Measurements from ENCODE around the gene SLC8A3.
"Not testable (repeated sequence)": the region's sequence is repeated elsewhere in the genome, so short reads cannot be mapped to it uniquely, and the experiment has no call there.

The SLC8A3 gene

DNA sequence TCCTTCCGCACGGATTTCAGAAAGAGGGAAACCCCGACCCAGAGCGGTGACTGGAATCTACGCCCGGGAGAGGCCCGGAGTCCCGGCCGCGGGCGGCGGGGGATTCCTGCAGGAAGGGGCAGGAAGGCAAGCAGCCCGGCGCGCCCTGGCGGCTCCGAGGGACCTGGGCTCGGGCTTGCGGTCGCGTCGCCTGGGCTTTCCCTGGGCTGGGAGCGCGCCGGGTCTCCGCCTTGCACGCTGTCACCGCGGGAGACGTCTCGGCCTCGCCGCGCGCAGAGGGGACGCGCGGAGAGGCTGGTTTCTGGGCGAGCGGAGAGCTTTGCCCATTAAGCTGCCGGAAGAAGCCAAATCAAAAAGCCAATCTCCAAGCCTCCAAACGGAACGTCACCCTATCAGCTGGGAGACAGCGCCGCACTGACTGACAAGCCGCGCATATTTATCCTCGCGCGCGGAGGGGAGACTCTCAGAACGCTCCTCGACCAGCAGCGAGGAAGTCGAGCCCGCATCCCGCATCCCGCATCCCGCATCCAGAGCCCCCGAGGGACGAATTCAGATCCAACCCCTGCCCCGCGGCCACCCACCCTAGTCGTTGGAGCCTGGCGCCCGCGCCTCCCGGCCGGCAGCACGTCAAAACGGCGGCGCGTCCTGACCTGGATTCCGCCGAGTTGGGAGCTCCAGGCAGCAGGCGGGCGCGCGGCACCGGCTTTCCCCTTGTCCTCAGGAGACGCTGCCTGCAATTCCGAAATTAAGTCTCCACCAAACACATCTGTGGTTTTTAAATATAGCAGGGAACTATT is at the start of gene SLC8A3:
TSS of gene SLC8A3 (minus strand) at position 293 of the 797 bp plus-strand sequence. CDS start 20,529 bp downstream, outside the sequence.
- no peak for DNase-seq (ENCODE audit: low read depth in 3 of 3, low spot score in 1 of 3)

- no peak for DNase-seq (ENCODE audit: low read depth in 3 of 3, low spot score in 1 of 3)
These were observed 49.0 kb upstream of the SLC8A3 start for GRCh38 chr14:70237710-70238109.

GRCh38 chr14:70234066-70234950 is 45.6 kb upstream of the SLC8A3 start:
- no peak for DNase-seq (ENCODE audit: low read depth in 3 of 3, low spot score in 1 of 3)

DNA sequence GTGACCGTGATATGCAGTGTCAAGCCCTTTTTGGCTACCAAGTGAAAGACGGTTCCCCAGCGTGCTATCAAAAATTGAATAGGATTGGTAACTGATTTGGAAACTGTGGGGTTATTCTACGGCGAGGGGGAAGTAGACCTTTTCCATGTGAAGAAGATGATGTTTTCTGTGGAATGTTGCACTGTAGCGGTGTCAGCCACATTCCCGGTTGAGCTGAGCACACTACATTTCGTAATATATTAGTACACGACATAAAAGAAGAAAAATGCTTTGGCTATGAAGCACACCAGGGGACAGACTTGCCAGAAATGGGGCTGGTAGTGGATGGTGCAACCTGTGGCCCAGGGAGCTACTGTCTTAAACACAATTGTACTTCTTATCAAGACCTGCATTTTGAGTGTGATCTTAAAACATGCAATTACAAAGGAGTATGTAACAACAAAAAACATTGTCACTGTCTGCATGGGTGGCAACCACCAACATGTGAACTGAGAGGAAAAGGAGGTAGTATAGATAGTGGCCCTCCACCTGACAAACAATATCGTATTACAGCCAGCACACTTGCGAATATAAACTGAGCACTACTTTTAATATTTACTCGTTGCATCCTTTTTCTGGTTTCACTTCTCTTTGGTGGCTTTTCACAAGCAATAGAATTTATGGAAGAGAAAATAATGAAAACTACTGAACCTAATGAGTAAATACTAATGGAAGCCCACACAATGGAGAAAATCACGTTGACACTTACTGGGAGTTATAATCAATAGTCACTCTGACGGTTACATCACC is 43.2 kb upstream of the SLC8A3 start:
- DNase-seq (ENCODE audit: low read depth in 3 of 3, low spot score in 1 of 3): not testable (repeated sequence)

DNA sequence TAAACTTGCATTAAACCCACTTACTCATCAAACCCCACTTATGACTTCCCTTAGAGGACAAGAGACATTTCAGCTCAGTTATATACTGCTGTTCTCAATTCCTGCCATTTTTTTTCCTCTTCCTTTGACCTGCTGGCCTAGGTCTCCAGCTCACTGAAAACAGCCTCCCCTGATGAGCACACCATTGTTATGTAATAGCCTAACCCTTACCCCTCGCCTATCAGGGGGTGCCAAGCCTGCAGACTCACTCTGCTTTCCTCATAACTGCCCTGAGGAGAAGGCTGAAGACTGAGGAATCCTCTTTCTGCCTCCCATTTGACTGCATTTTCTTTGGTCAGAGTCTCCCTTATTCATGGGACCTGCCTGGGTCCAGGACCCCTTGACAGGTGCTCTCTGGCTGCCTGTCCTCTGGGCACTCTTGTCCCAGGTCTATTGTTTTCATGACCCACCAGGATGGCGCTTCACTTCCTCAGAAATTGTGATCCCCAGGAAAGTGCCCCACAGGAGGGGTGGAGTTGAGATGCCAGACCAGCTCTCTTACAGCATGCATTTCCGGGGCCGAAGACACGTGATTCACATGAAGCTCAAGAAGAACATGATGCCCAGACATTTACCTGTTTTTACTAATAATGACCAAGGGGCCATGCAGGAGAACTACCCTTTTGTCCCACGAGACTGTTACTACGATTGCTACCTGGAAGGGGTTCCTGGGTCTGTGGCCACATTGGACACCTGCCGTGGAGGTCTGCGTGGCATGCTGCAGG is 41.3 kb upstream of the SLC8A3 start:
- not testable (repeated sequence) for DNase-seq (ENCODE audit: low read depth in 3 of 3, low spot score in 1 of 3)

- DNase-seq (ENCODE audit: low read depth in 3 of 3, low spot score in 1 of 3): no peak
These were observed 25.1 kb upstream of the SLC8A3 start for GRCh38 chr14:70213721-70214282.

DNA sequence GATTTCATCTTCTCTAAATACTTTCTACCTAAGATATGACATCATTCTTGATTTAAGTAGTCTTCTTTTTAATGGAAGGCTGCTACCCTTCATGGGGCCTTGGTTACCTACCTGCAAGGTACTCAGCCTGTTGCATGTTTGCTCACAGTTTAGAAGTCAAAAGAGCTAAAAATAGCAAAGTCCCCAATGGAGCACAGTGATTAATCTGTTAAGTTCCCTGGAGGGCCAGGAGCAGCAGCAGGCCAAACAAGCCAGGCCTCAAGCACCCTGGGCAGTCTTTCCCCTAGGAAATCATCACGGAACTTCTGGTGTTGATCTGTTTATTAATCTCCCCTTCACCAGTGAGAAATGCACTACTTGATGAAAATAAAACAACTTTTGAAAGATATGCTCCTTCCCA is 24.0 kb upstream of the SLC8A3 start:
- DNase-seq (ENCODE audit: low read depth in 3 of 3, low spot score in 1 of 3): no peak

DNA sequence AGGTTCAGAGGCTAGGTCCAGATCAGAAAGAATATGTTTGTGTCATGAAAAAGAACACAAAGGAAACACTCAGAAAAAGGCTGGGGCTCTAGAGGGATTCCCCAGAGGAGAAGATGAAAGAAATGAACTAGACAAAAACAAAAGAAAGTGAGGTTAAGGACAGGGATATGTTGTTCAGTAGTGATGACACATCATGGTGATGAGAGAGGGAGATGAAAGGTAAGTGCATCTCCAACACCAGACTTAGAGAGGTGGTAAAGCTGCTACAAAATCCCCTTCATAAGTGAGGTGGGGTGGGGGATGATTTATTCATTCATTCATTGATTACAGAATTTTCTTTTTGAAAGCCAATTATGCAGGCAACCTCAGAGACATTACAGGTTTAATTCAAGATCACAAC is 19.6 kb upstream of the SLC8A3 start:
- DNase-seq (ENCODE audit: low read depth in 3 of 3, low spot score in 1 of 3): no peak

GRCh38 chr14:70203686-70204085 is 14.9 kb upstream of the SLC8A3 start:
- no peak for DNase-seq (ENCODE audit: low read depth in 3 of 3, low spot score in 1 of 3)

- DNase-seq (ENCODE audit: low read depth in 3 of 3, low spot score in 1 of 3): no peak
These were observed 13.2 kb upstream of the SLC8A3 start for GRCh38 chr14:70201994-70202393.

DNA sequence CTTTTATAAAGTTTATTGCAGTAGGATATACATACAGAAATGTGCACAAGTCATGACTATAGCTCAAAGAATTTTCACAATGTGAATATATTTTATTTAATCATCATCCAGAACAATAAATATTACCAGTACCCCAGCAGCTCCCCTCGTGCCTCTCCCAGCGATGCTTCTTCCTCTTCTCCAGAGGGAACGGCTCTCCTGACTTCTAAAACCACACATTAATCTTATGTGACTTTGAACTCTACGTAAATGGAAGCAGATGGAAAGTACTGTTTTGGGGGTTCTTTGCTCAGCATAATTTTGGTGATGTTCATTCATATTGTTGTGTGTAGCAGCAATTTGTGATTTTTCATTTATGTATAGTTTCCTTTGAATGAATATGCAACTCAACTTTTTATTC is 4.6 kb upstream of the SLC8A3 start:
- no peak for DNase-seq (ENCODE audit: low read depth in 3 of 3, low spot score in 1 of 3)

GRCh38 chr14:70192915-70193314 is 4.2 kb upstream of the SLC8A3 start:
- DNase-seq (ENCODE audit: low read depth in 3 of 3, low spot score in 1 of 3): no peak

- DNase-seq (ENCODE audit: low read depth in 3 of 3, low spot score in 1 of 3): no peak
These were observed 1.4 kb upstream of the SLC8A3 start for GRCh38 chr14:70190156-70190555.

DNA sequence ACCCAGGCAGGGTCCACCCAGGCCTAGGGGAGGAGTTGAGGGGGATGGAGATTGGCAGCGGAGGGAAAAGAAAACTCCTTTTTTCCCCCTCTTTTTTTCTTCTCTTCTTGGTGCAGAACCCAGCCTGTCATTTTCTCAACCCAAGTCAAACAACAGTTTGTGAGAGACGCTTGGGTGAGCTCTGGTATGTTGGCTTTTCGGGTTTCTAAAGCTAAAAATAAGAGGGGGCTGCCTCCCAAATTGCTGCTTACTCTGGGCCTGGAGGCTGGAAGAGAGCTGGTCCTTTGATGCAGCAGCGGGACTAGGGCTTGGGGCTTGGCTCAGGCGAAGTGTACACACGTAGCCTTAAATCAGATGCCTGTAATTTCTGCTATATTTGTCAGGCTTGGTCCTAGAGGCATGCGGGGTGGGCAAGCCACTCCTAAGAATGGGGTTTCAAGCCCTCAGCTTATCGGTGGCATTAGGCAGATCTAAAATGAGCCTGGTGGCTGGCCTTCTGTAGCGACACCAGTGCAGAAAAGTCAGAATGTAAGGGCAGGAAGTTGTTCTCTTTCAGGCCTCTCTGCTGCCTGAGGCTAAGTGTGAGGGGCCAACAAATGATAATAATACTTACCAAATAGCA is 816 bp upstream of the SLC8A3 start:
- no peak for DNase-seq (ENCODE audit: low read depth in 3 of 3, low spot score in 1 of 3)

- no peak for DNase-seq (ENCODE audit: low read depth in 3 of 3, low spot score in 1 of 3)
These were observed 461 bp downstream of the SLC8A3 start for GRCh38 chr14:70188322-70188658.

DNA sequence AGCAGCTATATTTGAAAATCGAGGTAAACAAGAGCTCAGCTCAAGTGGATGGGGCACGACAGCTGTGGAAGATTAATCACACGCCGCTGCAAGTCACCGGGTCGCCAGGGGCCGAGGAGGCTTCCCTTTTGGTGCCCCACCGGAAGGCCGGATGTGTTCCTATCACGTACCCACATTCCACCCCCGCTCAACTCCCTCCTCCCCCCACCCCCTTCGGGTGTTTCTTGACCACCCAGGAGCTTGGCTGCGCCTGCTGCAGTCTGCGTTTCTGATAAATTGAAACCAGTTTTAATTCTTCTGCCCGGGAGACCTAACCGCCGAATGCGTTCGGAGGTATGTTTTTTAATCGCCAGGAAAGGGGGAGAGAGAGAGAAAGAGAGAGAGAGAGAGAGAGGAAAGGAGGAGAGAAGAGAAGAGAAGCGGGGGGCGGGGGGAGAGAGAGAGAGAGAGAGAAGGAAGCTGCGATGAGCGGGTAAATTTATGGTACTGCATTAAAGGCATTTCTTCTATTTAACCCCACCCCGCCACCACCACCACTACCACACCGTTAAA is 1.8 kb downstream of the SLC8A3 start:
- DNase-seq (ENCODE audit: low read depth in 3 of 3, low spot score in 1 of 3): no peak

GRCh38 chr14:70183991-70184390 is 4.8 kb downstream of the SLC8A3 start:
- DNase-seq (ENCODE audit: low read depth in 3 of 3, low spot score in 1 of 3): no peak

DNA sequence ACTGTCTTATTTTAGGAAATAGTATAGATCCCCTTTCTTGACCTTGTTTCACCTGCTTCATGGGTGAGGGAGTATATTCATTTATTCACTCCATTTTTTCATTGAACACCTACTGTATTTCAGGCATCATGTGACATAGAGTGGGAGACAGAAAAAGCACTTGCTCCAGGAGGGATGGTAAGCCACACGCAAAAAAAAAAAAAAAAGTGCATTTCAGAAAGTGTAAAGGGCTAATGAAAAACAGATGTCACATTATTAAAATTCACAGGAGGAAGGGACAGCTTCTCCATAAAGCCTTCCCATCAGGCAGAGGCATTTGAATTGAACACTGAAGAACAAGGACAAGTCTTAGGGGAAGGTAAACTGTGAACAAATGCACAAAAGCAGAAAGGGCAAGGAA is 7.5 kb downstream of the SLC8A3 start:
- no peak for DNase-seq (ENCODE audit: low read depth in 3 of 3, low spot score in 1 of 3)

- DNase-seq (ENCODE audit: low read depth in 3 of 3, low spot score in 1 of 3): no peak
These were observed 8.0 kb downstream of the SLC8A3 start for GRCh38 chr14:70180718-70181117.
